Endometrial microvascular endothelial cells (primary cell): Measurements from ENCODE around the gene AHSA1. TPM values are rescaled to one million over a fixed set of nuclear protein-coding genes. Genes with fewer than 3 reads are reported as not detected.
"Not testable (repeated sequence)": the region's sequence is repeated elsewhere in the genome, so short reads cannot be mapped to it uniquely, and the experiment has no call there.

Source experiments
- in situ Hi-C: cut with HindIII; loops from 2 replicates; pipeline ENCODE4 v1.10.0; 2017; ENCODE audit warnings: low sequenced_read_pairs, low pct_unique_long_range_greater_than_20kb; ENCODE audit errors: inconsistent ontology term
- total RNA-seq: library from RNA; depleted of rRNA; stranded (reverse); fragments of >200 nt; gene quantifications from one replicate; pipeline ENCODE4 v1.2.3, GENCODE V29; 2015; ENCODE audit errors: inconsistent ontology term

AHSA1 gene
- total RNA-seq = 289 TPM

DNA sequence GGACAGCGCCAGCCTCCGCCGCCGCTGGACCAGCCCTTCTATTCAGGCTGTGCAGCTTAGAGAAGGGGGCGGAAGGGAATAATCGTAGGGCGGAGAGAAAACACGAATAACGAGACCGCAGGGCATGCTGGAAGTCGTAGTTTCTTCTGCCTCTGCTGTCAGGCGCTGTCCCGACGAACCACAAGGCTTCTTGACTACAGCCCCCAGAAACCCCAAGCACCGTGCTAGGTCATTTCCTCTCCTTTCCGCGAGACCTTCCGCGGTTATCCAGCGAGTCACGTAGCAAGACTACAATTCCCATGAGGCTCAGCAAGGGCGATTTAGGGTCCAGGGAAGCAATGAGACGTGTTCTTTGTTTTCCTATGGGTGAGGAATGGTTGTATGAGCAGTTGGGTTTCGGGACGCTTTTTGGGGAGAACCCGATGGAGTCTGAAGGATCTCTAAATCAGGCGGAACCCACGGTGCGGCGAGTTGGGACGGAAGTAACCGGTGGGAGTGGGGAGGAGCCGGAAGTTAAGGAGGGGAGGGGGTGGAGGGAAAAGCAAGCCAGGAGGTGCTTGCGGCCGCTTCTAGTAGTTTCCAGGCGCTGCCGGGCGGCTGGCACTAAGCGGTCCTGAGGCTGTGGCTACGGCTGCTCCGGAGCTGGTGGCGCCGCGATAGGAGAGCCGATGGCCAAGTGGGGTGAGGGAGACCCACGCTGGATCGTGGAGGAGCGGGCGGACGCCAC, at the start of gene AHSA1, which contains the start of gene VIPAS39:
TSS of gene AHSA1 (plus strand) at position 572 of the 727 bp plus-strand sequence. CDS start at position 669, 97 bp downstream.
TSS of gene VIPAS39 (minus strand) at position 80 of the 727 bp plus-strand sequence. CDS start 3,499 bp downstream, outside the sequence.
- in situ Hi-C loops = no loop called here

DNA sequence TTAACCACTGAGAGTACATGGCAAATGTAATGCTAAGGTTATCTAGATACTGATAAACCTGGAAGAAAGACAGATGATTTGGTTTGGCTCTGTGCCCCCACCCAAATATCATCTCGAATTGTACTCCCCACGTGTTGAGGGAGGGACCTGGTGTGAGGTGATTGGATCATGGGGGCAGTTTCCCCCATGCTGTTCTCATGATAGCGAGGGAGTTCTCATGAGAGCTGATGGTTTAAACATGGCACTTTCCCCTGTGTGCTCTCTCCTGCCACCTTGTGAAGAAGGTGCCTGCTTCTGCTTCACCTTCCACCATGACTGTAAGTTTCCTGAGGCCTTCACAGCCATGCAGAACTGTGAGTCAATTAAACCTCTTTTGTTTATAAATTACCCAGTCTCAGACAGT, 48.8 kb upstream of the AHSA1 start:
- in situ Hi-C loops = no loop called here

DNA sequence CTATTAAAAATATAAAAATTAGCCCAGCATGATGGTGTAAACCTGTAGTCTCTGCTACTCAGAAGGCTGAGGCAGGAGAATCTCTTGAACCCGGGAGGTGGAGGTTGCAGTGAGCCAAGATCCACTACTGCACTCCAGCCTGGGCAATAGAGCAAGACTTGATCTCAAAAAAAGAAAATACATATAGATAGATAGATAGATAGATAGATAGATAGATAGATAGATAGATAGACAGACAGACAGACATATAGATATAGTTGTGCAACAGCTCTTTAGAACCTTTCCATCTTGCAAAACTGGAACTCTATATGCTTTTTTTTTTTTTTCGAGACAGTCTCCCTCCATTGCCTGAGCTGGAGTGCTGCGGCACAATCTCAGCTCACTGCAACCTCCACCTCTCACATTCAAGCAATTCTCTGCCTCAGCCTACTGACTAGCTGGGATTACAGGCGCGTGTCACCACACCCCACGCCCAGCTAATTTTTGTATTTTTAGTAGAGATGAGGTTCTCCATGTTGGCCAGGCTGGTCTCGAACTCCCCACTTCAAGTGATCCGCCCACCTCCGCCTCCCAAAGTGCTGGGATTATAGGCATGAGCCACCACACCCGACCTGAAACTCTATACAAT, 42.4 kb upstream of the AHSA1 start:
- in situ Hi-C loops = not testable (repeated sequence)

DNA sequence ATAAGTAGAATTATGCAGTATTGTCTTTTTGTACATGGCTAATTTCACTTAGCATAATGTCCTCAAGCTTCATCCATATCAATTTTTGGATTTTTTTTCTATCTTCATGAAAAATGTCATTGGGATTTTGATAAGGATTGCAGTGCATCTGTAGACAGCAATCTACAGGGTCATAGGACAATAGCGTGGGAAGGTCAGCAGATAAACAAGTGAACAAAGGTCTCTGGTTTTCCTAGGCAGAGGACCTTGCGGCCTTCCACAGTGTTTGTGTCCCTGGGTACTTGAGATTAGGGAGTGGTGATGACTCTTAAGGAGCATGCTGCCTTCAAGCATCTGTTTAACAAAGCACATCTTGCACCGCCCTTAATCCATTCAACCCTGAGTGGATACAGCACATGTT, 41.8 kb upstream of the AHSA1 start:
- in situ Hi-C loops = not testable (repeated sequence)

DNA sequence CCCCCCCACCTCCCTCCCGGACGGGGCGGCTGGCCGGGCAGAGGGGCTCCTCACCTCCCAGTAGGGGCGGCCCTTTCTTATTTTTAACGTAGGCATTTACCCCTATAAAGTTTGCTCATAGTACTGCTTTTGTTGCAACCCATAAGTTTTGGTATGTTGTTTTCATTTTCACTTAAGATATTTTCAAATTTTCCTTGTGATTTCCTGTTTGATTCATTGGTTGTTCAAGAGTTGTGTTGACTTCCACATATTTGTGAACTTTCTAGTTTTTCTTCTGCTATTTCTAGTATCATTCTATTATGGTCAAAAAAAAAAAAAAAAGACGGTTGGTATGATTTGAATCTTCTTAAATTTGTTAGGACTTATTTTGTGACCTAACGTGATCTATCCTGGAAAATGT, 41.1 kb upstream of the AHSA1 start:
- in situ Hi-C loops = no loop called here

- in situ Hi-C loops = no loop called here
These were observed 36.7 kb upstream of the AHSA1 start for GRCh38 chr14:77421201-77421600.

GRCh38 chr14:77423423-77423822, 34.5 kb upstream of the AHSA1 start, which contains the start of gene NOXRED1:
NOXRED1 (minus strand) TSS chr14:77423523; CDS start chr14:77422889, 634 bp downstream.
- in situ Hi-C loops = no loop called here

GRCh38 chr14:77424862-77425261, 33.0 kb upstream of the AHSA1 start:
- in situ Hi-C loops = no loop called here

DNA sequence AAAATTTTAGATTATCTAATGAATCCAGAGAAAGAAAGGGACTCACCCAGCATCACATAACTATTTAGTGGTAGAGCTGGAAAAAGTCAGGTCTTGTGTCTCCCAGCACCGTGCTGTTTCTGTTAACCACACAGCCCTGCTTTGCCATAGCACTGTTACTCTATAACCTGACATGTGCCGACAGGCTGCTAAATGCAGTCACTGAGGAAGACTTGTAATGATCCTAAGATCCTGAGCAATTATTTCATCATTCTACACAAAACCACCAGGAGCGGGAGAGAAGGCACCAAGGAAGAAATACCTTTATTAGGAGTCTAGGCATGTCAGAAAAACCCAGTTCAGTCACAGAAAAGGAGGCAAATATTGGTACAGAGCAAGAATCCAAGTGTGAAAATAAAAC, 31.5 kb upstream of the AHSA1 start:
- in situ Hi-C loops = no loop called here

- in situ Hi-C loops = no loop called here
These were observed 21.9 kb upstream of the AHSA1 start for GRCh38 chr14:77436042-77436441.

DNA sequence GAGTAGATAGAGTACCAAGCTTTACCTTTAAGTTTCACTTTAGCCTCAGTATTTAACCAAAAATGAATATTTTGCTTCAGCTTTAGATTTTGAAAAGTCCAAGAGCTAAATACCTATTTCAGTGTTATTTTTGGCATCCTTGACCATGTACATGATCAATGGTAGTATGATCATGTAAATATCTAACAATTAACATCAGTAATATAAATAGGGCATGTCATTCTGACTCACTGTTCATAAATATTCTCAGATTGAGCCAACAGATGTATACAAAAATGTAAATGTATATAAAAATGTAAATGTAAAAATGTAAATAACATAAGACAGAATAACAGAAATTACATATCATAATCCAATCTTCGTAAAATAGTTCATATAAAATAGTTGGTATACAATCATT, 19.3 kb upstream of the AHSA1 start:
- in situ Hi-C loops = no loop called here

DNA sequence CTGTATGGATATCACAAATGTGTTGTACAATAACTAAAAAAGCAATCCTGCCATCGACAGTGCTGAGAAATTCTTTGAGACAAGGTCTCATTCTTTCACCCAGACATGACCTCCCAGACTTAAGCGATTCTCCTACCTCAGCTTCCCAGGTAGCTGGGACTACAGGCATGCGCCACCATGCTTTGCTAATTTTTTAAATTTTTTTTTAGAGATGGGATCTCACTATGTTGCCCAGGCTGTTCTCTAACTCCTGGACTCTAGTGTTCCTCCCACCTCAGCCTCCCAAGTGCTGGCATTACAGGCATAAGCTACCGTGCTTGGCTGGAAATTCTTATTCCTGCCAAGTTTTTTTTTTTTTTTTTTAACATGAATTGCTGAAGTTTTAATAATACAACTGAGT, 18.0 kb upstream of the AHSA1 start:
- in situ Hi-C loops = no loop called here

- in situ Hi-C loops = no loop called here
These were observed 15.7 kb upstream of the AHSA1 start for GRCh38 chr14:77442196-77442595.

DNA sequence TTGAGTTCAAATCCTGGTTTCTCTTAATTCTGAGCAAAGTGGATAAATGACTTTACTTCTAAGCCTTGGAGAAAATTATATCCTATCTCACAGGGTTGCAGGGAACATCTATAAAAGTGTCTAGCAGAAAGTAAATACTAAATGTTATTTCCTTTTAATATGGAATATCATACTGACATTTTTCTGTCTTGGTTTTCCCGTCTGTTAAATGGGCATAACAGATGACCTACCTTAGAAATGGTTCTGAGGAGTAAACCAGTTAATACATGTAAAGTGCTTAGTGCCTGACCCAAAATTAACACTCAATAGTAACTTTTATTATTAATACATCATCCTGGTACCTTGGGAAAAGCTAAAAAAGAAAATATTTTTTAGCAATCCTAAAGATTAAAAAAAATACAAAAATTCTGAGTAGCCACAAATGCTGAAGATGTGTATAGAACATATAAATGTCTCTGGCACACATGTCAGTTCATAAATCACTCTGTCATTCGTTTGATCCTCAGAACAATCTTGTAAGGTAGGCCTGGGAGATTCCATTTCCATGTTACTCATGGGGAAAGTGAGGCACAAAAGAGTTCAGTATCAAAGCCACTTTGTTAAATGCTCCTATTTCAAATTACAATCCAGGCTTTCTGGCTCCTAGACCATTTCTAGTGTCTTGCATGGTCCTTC, 1.8 kb upstream of the AHSA1 start:
- in situ Hi-C loops = no loop called here

DNA sequence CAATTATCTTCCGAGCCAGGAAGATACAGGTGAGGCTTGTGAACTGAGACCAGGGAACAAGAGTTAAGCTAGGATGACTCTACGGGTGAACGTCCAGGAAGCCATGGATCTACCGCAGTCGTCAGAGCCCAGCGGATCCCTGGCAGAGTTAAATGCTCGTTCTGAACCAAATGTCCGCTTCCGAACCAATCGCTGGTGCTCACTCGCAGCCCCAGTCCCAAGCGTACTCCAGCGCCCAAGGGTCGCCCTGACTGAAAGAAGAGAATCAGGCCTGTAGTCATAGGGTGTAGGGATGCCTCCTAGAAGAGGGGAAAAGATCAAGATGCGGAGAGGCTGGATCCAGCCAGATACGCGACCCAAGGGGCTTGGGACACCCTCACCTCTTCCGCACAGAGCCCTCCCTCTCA, 775 bp upstream of the AHSA1 start:
- in situ Hi-C loops = no loop called here

DNA sequence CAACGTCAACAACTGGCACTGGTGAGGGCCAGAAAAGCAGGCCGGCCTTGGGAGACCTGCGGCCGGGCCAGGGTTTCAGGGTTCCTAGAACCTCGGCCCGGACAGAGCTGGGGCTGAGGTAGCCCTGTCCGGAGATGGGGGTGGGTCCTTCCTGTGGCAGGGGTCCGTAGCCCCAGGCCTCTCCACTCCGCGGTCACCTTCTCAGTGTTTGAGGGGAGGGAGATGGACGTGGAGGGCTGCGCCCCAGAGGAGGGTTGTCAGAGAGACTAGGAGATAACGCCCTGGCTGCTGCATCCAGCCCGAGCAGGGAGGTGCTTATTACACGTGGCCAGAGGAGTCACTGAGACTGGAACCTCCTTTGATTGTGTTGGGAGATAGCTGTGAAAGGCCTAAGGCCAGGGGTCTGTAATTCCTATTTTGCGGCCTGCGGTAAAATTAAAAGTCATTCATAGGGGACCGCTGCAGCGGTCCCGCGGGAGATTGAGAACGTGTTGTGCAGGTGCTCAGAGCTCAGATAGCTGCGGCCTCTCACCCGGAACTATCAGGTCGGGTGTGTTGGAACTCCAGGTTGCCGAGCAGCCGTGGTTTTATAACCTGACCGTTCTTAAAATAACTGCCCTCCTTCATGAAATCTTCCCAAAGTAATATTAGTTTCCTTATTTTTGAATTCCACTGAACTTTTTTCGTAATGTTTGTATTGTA, 507 bp downstream of the AHSA1 start:
- in situ Hi-C loops = no loop called here

DNA sequence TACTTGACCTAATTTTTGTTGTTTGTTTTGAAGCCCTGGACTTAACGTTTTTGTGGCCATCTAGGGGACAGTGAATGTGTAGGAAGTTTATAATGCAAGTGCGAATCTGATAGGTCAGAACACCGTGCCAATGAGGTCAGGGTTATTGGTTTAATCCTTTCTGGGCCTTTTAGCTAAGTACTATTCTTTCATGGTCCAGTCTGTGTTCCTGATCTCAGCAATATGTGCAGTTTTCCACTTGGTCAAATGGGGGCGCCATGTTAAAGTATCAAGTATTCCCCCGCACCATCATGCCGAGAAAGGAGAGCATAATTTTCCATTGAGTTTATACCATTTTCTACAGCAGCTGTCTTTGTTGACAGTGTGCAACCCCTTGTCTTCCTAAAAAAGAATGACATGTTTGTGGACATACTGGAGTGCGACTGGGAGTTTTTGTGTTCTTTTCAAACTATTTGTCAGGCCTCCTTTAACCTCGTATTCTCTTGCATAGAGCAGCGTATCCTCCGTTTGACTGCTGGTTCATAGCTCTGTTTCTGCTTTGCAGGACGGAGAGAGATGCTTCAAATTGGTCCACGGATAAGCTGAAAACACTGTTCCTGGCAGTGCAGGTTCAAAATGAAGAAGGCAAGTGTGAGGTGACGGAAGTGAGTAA, 1.3 kb downstream of the AHSA1 start:
- in situ Hi-C loops = no loop called here

DNA sequence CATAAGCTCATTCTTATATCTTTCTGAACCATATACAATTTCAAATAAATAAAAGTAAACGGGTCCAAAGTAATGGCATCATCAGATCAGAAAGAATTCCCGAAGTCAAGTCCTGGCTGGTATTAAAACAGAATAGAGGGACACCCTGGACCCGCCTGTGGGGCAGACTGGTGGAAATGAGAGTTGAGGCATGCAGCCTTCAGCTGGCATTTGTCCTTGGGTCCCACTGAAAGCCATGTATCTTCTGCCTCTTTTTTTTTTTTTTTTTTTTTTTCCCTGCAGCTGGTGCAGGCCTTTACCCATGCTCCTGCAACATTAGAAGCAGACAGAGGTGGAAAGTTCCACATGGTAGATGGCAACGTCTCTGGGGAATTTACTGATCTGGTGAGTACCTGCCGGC, 9.9 kb downstream of the AHSA1 start:
- in situ Hi-C loops = no loop called here

DNA sequence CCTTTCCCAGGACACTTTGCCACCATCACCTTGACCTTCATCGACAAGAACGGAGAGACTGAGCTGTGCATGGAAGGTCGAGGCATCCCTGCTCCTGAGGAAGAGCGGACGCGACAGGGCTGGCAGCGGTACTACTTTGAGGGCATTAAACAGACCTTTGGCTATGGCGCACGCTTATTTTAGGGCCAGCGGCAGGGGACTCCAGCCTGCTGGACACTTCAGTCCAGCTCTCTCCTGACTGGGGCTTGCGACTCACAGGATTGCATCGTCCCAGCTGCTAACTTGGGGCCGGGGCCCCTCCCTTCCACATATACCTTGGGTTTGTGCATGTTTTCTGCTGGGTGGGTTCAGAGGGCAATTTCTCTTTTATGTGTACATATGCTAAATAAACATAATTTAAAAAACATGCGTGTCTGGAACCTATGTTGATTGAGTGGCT, 11.2 kb downstream of the AHSA1 start:
- in situ Hi-C loops = no loop called here
